HG03520 (cell line): ENCODE measurements around the gene ZFHX3.

ENCODE experiments used
- ATAC-seq: cut with Tn5 transposase; IDR thresholded peaks from one replicate; pipeline ENCODE4 v1.9.1; 2021; ENCODE audit warnings: mild to moderate bottlenecking, moderate library complexity; ENCODE audit not compliant: unreplicated experiment

ZFHX3 gene

DNA sequence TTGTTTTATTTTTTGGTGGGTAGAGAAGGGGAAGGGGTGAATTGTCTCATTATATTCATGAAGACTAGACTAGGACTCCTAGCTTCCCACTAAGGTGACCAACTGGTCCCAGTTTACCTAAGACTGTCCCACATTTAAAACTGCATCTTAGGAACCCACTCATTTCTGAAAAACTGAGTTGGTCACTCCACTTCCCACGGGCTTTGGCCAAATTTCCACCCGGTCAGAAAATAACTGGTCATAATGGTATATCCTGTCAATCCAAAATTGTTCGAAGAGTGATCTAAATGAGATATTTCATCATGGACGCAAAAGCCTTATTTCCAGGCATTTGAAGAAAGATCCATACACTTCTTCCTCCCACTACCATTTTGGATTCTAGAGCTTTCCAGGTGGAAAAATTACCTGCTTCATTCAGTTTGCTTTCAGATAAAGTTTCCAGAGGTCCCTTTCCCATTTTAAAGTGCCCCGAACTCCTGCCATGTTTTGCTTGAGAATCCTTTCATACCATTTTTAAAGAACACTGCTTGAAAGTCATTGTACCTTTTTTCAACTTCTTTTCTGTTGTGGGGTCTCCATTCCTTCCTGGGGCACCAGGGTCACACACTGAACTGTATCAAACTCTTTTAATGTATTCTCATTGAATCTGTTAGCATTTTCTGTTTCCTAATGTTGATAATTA, 21.8 kb upstream of the ZFHX3 start:
- no peak for ATAC-seq

DNA sequence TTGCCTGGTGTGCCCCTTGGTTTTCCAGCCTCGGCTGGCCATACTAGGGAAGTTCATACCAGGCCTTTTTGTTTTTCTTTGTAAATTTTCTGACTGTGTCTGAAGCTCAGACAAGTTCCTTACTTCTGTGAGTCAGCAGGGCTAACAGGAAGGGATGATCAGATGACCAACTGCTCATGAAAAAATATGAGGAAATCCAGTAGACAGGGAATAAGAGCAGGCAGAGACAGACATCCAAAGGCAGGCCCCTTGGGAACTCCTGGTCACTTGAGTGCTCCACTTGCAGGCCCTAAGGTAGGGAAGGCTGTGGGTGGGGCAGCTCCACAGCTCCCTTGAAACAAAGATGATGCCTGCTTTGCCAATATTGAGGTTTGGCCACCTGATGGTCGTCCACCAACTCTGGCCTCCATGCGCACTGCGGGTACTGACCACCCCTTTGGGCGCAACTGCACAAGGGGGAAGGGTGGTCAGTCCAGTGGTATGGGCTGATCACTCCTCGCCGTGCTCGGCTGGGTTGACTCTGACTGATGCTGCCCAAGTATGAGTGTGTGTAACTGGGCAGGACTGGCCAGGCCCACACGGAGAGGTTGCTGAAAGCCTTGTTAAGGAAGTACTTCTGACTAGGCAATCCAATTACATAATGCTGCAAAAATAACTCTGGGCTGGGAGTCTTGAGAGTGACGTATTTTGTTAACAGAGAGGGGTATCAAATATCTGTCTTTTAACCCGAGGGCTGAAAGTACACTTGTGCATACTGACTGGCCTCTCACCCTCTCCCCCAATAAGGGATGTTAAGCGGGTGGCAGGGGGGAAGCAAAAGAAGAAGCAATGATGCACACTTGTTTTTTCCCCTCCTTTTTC, 20.8 kb upstream of the ZFHX3 start:
- no peak for ATAC-seq

DNA sequence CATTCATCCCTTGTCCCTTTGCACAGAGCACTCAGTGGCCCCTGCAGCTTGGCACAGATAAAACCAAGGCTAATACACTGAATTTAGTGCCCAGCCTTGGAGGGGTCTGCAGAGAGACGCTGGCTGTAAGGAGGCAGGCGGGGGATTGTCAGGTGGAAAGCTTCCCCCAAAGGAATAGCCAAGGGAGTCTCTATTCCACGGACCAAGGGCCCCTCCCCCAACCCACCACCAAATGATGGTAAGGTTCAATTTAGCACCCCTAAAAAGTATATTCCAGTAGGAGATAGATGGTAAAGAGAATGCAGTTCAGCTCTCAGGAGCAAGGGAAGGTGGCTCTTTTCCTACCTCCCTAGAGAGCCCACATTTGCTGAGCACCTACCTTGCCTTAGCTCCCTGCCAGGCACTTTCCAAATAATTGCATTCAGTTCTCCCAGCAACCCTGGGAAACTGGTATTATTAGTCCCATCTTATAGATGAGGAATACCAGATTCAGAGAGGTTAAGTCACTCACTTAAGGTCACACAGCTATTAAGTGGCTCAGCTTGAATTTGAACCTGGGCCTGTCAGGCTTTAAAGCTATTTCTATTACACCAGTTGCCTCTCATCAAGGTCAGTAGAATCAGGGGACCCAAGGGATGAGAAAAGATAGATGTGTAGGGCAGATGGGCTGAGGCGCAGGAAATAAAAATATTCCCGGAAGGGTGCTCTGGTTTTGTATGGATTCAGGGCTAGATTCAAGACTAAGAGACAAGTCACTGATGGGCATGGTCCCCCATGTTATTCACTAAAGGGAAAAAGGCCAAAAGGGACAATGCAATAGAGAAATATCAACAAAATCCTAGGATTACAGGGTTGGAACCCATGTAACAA, 20.0 kb upstream of the ZFHX3 start:
- no peak for ATAC-seq

DNA sequence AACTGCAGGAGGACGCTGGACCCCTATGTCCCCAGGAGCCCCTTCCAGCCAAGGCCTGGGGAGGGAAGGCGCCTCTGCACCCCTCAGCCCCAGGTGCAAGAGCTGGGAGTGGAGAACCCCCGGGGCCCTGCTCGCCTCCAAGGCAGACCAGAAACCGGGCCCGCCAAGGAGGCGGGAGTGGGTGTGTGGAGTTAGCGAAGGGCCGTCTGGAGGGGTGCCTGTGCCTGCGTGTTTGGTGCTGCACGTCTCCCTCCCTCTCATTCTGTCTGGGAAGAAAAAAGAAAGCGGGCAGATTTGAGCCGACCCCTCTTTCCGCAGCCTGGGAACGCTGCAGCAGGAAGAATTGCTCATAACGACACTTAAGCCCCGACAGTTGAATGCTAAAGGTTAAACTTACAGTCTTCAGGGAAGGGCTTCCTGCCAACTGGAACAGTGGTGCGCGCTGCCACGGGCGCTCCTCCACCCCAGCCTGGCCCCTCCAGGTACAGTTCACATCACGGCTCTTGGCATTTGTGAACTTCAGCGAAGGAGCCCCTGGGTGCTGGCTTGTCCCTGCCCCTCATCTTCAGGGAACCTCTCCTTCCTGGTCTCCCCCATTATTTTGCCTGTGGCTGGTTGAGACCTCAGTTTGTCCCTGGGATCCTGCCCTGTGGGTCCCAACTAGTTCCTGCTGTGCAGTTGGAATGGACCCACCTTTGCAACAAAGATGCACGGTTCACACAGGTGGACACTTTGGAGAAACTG, 19.2 kb upstream of the ZFHX3 start:
- no peak for ATAC-seq

DNA sequence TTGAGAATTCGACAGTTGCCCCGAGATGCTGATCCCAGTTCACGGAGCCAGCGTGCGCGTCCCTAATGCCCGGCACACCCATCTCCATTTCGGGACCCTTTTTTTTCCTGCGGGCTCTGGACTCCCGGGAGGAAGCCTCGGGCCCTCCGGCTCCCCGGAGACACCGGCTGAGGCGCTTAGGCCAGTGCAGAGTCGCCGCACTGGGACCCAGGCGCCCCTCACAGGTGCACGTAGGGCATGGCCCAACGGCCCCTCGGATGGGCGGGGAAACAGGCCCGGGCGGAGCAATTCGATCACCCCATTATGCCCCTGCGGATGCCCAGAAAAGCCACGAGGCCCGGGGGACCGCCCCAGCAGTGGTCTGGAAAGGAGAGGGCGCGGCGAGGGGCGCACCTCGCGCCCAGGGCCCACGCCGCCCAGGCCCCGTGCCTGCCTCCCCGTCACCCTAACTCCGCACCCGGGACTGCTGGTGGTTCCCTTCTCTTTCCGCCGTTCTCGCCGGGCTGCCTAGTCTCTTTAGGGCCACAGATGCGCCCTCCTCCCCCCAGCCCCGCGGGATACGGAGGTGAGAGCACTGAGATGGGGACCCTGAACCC, 18.5 kb upstream of the ZFHX3 start:
- no peak for ATAC-seq

DNA sequence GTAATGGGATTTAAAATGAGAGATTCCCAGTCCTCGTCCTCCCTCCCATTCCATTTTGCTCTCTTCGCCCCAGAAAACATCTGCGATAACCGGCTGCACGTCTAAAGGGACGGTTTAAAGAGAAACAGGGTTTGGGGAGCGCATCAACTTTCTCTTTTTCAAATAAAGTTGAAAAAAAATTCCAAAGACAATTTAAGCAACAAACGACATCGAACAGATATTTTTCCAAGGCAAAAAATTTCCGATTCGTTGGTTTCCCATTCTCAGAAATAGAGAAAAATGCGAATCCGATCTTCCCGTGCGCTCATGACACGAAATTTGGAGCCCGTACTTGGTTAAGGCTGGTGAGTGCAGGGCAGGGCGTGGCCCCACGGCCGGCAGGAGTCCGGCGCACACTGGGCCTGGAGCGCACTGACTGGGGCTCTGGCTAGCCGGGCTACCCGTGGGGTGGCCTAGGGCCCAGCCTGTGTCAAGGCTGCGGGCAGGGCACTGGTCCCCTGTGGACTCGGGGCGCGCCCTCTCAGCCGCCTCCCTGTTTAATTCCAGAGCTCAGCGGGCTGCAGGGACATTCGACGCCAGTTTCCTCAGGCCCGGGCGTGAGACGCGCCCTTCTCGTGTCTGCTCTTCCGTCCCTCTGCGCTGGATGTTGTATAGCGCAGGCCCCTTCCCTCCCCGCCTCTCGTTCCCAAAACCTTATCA, 17.9 kb upstream of the ZFHX3 start:
- no peak for ATAC-seq

DNA sequence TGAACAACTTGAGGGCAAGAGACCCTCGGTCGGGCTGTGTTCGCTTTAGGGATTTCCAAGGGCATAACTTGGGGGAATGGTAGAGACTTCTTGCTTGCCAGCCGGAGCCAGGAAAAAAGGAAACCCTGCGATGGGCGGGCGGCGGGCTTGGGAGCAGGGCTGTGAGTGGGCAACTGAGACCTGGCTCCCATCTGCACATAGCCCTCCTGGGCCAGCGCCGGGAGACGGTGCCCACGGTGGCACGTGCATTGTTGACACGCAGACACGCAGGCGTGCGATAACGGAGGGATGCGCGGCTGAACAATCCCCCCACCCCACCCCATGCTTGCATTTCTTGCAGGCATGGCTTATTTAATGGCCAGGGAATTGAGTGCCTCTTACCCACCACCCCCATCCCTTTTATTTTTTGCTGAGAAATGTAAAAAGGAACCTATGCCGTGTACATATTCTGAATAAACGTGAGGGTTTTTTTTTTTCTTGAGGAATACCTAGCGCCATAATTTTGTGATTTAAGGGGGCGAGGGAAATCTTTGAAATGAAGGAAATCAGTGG, 17.1 kb upstream of the ZFHX3 start:
- ATAC-seq, result no peak

DNA sequence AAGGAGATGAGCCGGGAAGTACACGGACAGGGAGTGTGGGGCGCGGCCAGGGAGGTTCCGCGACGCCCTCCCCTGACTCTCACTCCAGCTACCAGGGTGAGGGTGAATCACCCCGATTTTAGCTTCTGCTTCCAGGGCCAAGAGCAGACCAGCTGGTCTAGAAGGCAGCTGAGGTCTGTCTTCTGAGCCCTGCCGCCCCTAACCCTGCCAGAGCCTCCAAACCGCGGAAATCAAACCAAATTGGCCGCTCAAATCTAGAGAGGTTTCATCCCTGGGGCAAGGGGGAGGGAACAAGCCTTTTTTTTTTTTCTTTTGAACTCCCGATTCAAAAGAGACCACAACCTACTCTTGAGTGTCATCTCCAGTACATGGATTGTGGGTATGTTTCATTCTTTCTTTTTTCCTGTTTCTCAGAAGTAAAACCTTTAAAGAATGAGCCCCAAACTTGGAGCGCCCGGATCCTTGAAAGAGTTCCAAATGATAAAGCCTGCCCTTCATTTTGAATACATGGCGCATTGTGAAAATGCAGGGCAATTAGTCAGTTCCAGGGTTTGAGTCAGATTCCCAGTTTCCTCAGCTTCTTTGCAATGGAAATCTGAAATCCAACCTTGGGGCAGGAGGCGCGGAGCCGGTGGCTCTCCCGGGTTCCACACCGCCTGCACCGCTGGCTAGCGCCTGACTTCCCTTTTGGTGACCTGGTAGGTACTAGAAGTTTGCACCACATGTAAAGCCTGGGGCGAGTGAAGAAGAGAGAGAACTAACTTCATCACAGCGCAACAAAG, 16.5 kb upstream of the ZFHX3 start:
- ATAC-seq, result no peak

DNA sequence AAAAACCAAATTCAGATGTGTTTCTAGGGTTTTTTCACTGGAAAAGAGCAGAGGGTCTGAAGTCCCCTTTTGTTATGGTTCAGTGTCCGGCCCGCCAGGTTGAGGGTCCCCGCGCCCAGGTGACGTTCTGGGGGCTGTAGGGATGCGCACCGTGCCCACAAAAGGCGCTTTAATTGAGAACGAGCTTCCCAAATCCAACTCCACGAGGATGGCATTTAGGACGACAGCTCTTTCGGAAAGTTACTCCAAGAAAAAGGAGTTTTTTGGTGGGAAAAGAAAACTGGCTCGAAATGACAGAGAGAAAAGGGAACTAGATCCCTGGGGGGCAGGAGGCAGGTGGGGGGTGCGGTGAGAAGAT, 15.9 kb upstream of the ZFHX3 start:
- ATAC-seq, result no peak

DNA sequence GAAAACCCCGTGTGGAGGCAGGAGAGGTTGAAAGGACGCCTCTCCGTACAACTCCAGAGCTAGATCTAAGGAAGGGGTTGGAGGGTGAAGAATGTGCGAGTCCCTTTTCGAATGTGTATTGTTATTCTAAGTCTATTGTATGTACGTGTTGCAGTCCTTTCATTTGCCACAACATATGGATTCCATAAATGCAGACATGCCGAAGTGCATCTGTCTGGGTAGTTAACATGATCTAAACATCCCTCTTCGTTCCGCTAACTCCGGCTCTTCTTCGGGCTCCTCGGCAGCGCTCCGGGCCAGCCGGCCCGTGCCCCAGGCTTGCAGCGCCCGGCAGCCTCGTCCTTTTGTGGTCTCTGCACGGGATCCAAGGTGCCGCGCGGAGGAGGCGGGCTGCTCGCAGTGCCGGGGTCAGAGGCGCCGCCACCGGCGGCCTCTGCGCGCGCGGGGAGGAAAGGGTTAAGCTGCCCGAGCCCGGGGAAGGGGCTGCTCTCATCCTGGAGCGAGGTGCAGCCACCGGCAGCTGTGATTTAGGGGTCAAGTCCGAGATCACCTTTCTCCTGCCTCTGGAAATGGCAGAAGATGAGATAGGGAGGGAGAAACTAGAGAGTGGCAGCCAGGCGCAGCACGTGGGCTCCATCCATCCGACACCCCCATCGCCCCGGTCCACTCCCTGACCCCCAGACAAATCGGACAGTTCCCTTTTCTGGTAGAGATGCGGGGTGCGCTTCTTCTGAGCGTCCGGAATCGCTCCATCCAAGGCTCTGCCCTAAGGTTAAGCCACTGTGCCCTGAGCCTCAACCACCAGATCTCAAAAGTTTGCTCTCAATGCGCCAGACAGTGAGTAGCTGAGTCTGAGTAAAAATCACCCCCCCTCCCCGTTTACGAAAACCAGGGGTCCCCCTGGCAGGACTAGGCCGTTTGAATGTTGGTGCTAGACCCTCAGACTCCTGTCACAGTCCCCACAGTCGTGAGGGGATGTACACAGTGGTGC, 15.1 kb upstream of the ZFHX3 start:
- ATAC-seq, result no peak

DNA sequence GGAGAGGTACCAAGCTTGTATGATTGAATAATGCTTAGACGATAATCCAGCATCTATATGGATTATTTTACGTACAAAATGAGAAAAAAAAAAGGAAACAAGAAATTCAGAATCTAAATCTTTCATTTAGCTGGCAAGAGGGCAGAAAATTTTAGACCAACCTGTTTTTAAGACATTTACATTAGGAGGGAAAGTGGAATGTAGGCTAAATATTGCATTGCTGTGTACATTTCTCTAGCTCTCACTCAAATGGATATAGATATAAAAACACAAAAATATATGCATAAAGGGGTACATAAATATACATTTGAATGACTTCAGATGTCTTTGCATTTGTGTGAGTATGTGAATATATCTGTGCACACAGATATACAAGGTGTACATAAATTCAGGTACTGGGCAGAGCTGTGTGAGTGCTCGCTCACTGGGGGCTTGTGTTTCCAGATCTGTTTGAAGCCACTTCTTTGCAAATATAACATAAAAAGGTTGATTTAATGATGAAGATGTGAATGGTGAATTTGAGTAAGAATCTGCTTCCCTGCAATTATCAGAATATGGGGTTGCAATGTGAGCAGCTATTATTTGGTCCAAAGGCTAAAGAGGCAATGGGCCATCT, 14.2 kb upstream of the ZFHX3 start:
- no peak for ATAC-seq

DNA sequence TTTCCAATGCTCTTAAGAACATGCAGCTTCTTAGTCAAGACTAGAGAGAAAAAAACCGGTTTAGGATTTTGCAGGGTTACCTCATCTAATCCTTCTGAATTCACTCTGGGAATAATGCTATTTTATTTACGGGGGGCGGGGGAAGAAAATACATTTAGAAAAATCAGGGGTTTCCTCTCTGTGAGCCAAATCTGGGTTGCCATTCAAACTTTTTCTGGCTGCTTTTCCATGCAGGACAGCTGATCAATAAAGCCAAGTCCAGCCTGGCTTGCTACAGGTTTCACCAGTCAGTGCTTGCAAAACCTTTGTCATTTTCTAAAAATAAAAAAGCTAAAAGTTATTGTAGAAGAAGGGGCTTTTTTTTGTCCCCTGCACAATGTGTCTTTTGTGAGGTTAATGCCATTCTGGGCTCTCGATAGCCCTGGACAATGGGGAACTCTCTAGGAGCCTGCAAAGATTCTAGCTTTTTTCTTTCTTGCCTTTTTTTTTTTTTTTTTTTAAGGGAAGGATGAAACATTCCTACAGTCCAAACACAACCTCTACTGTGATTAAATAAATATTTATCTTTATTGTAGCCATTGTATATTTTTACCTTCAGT, 13.1 kb upstream of the ZFHX3 start:
- no peak for ATAC-seq

DNA sequence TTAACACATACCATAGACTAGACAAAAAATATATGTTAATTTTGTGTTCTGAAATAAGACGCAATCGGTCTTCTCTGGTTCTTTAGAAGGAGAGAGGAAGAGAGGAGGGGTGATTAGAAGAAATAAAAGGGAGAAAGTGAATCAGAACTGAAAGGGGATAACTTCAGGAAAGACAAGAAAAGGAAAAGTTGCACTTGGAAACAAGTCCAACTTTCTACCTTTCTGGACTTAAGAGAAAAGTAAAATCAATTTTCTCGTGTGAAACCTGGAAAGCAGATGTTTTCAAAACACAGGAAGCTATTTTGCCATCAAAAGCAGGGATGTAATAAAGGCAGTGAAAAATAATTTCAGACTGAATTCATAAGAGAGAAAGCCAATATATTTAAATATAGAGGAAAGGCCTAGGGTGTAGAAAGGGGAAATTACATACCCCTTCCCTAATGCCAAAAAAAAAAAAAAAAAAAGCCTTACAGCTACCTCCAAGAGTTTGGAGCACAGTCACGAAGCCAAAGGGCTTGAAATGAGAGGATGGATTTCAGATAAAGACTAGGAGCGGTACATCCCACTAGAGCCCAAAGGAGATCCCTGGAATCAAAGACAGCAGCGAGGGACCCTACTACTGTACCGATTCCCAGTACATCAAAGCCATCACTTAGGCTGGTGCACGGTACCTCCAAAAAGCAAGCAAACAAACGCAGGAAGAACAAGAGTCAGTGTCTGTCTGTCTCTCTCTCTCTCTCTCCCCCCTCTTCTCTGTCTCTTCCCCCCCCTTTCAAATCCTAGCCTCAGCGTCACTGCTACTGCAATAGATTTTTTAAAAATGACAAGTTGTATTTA, 12.1 kb upstream of the ZFHX3 start:
- no peak for ATAC-seq

DNA sequence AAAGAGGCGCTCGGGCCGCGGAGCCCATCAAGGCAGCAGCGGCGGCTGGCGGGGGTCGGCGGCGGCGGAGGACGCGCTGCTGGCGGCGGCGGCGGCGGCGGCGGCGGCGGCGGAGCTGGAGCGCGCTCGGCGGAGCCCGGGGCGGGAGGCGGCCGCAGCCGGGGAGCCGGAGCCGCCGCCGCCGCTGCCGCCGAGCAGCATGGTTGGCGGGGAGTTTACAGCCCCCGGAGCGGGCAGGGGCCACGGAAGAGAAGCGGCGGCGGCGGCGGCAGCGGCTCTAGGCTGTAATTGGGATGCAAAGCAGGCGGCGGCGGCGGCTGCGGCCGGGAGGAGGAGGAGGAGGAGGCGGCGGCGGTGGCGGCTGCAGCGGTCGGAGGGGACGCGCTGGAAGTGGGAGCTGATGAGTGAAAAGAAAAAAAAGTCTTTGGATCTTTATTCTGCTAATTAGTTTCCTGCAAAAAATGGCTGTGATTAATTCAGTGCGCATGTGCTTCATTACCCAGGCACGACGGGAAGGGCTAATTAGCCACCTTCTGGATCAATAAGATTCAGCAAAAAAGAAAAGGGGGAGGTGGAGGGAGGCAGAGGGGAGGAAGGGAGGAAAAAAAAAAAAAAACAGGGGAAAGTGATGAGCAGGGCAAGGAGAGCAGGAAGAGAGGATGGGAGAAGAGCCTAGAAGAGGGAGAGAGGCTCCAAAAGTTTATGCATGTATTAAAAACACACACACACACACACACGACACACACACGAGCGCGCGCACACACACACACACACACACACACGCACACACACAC, 10.9 kb upstream of the ZFHX3 start:
- ATAC-seq, result peak; percentile 25

DNA sequence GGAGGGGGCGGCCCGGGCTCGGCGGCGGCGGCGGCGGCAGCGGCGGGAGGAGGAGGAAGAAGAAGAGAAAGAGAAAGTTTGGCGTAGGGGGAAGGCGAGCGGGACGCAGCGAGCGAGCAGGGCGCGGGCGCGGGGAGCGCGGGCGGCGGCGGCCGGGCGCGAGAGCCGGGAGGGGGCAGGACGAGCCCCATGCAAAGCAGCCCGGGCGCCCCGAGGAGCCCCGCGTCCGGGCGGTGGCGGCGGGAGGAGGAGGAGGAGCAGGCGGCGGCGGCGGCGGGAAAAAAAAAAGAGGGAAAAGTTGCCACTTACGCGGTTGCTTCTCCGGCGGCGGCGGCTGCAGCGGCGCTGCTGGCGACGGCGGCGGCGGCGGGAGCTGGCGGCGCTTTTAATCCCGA, 10.3 kb upstream of the ZFHX3 start:
- ATAC-seq, result peak; percentile 57
